H1 (cell line): Measurements from ENCODE around the gene PPM1D. TPM values are rescaled to one million over a fixed set of nuclear protein-coding genes. Genes with fewer than 3 reads are reported as not detected.

Experiments used
- CTCF ChIA-PET: fragments of 300-600 bp; sonication (Branson Sonifier 250); formaldehyde crosslinking; loops from one replicate; lab custom pipeline; 2021; ENCODE audit not compliant: partially characterized antibody; lab: Charles Lee
- POLR2A ChIA-PET: fragments of 300-600 bp; sonication (Branson Sonifier 250); formaldehyde crosslinking; loops from one replicate; lab custom pipeline; 2021; ENCODE audit warnings: inconsistent platforms; ENCODE audit not compliant: partially characterized antibody; lab: Charles Lee
- DNase-seq, 2 experiments: peaks; one replicate each; pipeline versions ENCODE4 v3.0.0 to v3.0.0-alpha.2; 2010 to 2022; ENCODE audit warnings: low spot score in 2 of 2, low read depth in 1 of 2, mixed read lengths in 1 of 2
- FAIRE-seq: peaks from 2 replicates; lab custom pipeline; 2011; peaks lifted over from hg19 to GRCh38; lab: Jason Lieb, UNC
- H2AFZ ChIP-seq: 2 replicates; pipeline ENCODE4 v1.8.1; 2012; ENCODE audit warnings: low read length, inconsistent platforms
- H2AK5ac ChIP-seq: 2 replicates; pipeline ENCODE4 v1.6.1; 2013; ENCODE audit warnings: low read depth, low read length
- H2BK120ac ChIP-seq: replicated peaks from 2 replicates; pipeline ENCODE3; 2013; ENCODE audit warnings: low read depth, low read length, inconsistent platforms
- H2BK12ac ChIP-seq: 2 replicates; pipeline ENCODE4 v1.6.1; 2013; ENCODE audit warnings: low read depth, low read length
- H2BK15ac ChIP-seq: 2 replicates; pipeline ENCODE4 v1.6.1; 2013; ENCODE audit warnings: low read length
- H2BK20ac ChIP-seq: 2 replicates; pipeline ENCODE4 v1.6.1; 2013; ENCODE audit warnings: low read length
- H2BK5ac ChIP-seq: 2 replicates; pipeline ENCODE4 v1.6.1; 2013; ENCODE audit warnings: low read depth, low read length
- H3K14ac ChIP-seq: 2 replicates; pipeline ENCODE4 v1.6.1; 2013; ENCODE audit warnings: inconsistent platforms; ENCODE audit not compliant: insufficient read length
- H3K18ac ChIP-seq: 2 replicates; pipeline ENCODE4 v1.6.1; 2013; ENCODE audit warnings: low read length; ENCODE audit errors: extremely low read depth
- H3K23ac ChIP-seq: 2 replicates; pipeline ENCODE4 v1.6.1; 2013; ENCODE audit warnings: inconsistent platforms; ENCODE audit not compliant: insufficient read length
- H3K23me2 ChIP-seq: 2 replicates; pipeline ENCODE4 v1.6.1; 2013; ENCODE audit warnings: low read depth, low read length
- H3K27ac ChIP-seq: 2 replicates; pipeline ENCODE4 v1.6.1; 2011; ENCODE audit warnings: low read depth, low read length, inconsistent platforms
- H3K27me3 ChIP-seq, 4 experiments: replicated peaks in 1 of 4; 1 replicate in 1 of 4; 2 replicates in 3 of 4; pipeline versions ENCODE4 v1.6.1 to v1.8.1; 2011 to 2013; ENCODE audit warnings: low read length in 3 of 4, mild to moderate bottlenecking in 3 of 4, inconsistent platforms in 2 of 4, mixed read lengths in 2 of 4, moderate library complexity in 1 of 4; ENCODE audit not compliant: control insufficient read depth in 3 of 4, insufficient read depth in 3 of 4; ENCODE audit errors: extremely low read depth in 1 of 4
- H3K36me3 ChIP-seq, 4 experiments: 2 replicates each; pipeline versions ENCODE4 v1.6.1 to v1.8.1; 2011 to 2013; ENCODE audit warnings: mild to moderate bottlenecking in 4 of 4, low read length in 3 of 4, moderate library complexity in 2 of 4, control low read depth in 1 of 4, inconsistent platforms in 1 of 4; ENCODE audit not compliant: insufficient read depth in 4 of 4, control insufficient read depth in 2 of 4
- H3K4ac ChIP-seq: replicated peaks from 2 replicates; pipeline ENCODE3; 2013; ENCODE audit warnings: low read length, low read depth, mixed read lengths, inconsistent platforms; ENCODE audit not compliant: insufficient read length
- H3K4me1 ChIP-seq, 4 experiments: replicated peaks in 1 of 4; 1 replicate in 1 of 4; 2 replicates in 3 of 4; pipeline versions ENCODE4 v1.6.1 to v1.8.1; 2011 to 2013; ENCODE audit warnings: low read length in 3 of 4, inconsistent platforms in 2 of 4, mixed read lengths in 1 of 4; ENCODE audit not compliant: insufficient read depth in 4 of 4, control insufficient read depth in 3 of 4
- H3K4me2 ChIP-seq, 2 experiments: 2 replicates each; pipeline versions ENCODE4 v1.6.1 to v1.8.1; 2011 to 2013; ENCODE audit warnings: low read depth in 2 of 2, low read length in 2 of 2, control low read depth in 1 of 2, inconsistent platforms in 1 of 2, mild to moderate bottlenecking in 1 of 2; ENCODE audit not compliant: insufficient read depth in 1 of 2
- H3K4me3 ChIP-seq, 4 experiments: fragments of 200-600, 300-600 bp in 1 of 4; sonication (generic), shearing (Covaris generic), sonication (Bioruptor Twin) in 1 of 4; 2 replicates each; pipeline versions ENCODE4 v1.5.1 to v1.8.1; 2011 to 2016; ENCODE audit warnings: low read length in 4 of 4, low read depth in 3 of 4, control low read depth in 2 of 4, inconsistent platforms in 2 of 4, mild to moderate bottlenecking in 2 of 4, mixed read lengths in 1 of 4, moderate library complexity in 1 of 4; ENCODE audit not compliant: insufficient read depth in 2 of 4; ENCODE audit errors: extremely low read depth in 1 of 4
- H3K56ac ChIP-seq: replicated peaks from 2 replicates; pipeline ENCODE3; 2013; ENCODE audit warnings: low read depth, mild to moderate bottlenecking, mixed read lengths, low read length, inconsistent platforms; ENCODE audit not compliant: insufficient read length
- H3K79me1 ChIP-seq: 2 replicates; pipeline ENCODE4 v1.6.1; 2013; ENCODE audit warnings: low read depth, low read length, control low read depth
- H3K79me2 ChIP-seq, 2 experiments: 2 replicates each; pipeline versions ENCODE4 v1.6.1 to v1.8.1; 2012 to 2013; ENCODE audit warnings: low read length in 2 of 2, mild to moderate bottlenecking in 2 of 2, inconsistent platforms in 1 of 2; ENCODE audit not compliant: insufficient read depth in 2 of 2, control insufficient read depth in 1 of 2
- H3K9ac ChIP-seq, 4 experiments: replicated peaks in 1 of 4; 1 replicate in 1 of 4; 2 replicates in 3 of 4; pipeline versions ENCODE4 v1.6.1 to v1.8.1; 2011 to 2013; ENCODE audit warnings: low read depth in 3 of 4, low read length in 3 of 4, control low read depth in 2 of 4, mild to moderate bottlenecking in 2 of 4, moderate library complexity in 2 of 4, inconsistent platforms in 1 of 4; ENCODE audit errors: extremely low read depth in 1 of 4
- H3K9me3 ChIP-seq, 2 experiments: 2 replicates each; pipeline versions ENCODE4 v1.6.1 to v1.8.1; 2012 to 2013; ENCODE audit warnings: mild to moderate bottlenecking in 2 of 2, moderate library complexity in 2 of 2, control low read depth in 1 of 2, inconsistent platforms in 1 of 2, low read depth in 1 of 2, low read length in 1 of 2, mixed read lengths in 1 of 2; ENCODE audit not compliant: insufficient read depth in 2 of 2
- H4K20me1 ChIP-seq, 2 experiments: replicated peaks in 1 of 2; 2 replicates each; pipeline versions ENCODE3 to v1.8.1; 2011 to 2013; ENCODE audit warnings: inconsistent platforms in 2 of 2, low read length in 2 of 2, mild to moderate bottlenecking in 1 of 2; ENCODE audit not compliant: insufficient read depth in 2 of 2, control insufficient read depth in 1 of 2
- H4K5ac ChIP-seq: 2 replicates; pipeline ENCODE4 v1.6.1; 2013; ENCODE audit warnings: low read length, low read depth, mixed read lengths, inconsistent platforms; ENCODE audit not compliant: insufficient read length
- H4K8ac ChIP-seq: 2 replicates; pipeline ENCODE4 v1.8.0; 2013; ENCODE audit warnings: mild to moderate bottlenecking, moderate library complexity, low read length, inconsistent platforms; ENCODE audit not compliant: insufficient read depth; ENCODE audit errors: extremely low read depth
- H4K91ac ChIP-seq: replicated peaks from 2 replicates; pipeline ENCODE3; 2013; ENCODE audit warnings: low read length, mixed read lengths, inconsistent platforms; ENCODE audit not compliant: insufficient read length
- BCL11A ChIP-seq, 2 experiments: IDR thresholded peaks; one replicate each; pipeline ENCODE4 v1.6.1; 2011; ENCODE audit warnings: low read depth in 2 of 2, low read length in 2 of 2, mild to moderate bottlenecking in 2 of 2
- CBX8 ChIP-seq: fragments of 300-800, 300-1000 bp; sonication (generic); IDR thresholded peaks from 2 replicates; pipeline ENCODE4 v1.7.1; 2016; ENCODE audit warnings: low read depth, low read length, borderline replicate concordance
- CEBPB ChIP-seq: IDR thresholded peaks from 2 replicates; pipeline ENCODE4 v1.6.1; 2012; ENCODE audit warnings: low read depth, low read length
- CTBP2 ChIP-seq: IDR thresholded peaks from 2 replicates; pipeline ENCODE4 v1.7.0; 2011; ENCODE audit warnings: borderline replicate concordance, mild to moderate bottlenecking, moderate library complexity, mixed read lengths, low read length; ENCODE audit not compliant: insufficient read depth, insufficient read length
- EGR1 ChIP-seq: IDR thresholded peaks from 2 replicates; pipeline ENCODE4 v1.6.1; 2011; ENCODE audit warnings: low read depth, low read length, borderline replicate concordance
- MAX ChIP-seq: IDR thresholded peaks from 2 replicates; pipeline ENCODE4 v1.6.1; 2012; ENCODE audit warnings: inconsistent platforms
- RFX5 ChIP-seq: IDR thresholded peaks from 2 replicates; pipeline ENCODE4 v1.6.1; 2011; ENCODE audit warnings: low read depth, low read length, improper control_type of control experiment, borderline replicate concordance
- RNF2 ChIP-seq: fragments of 200-900, 300-1000 bp; sonication (generic); IDR thresholded peaks from 2 replicates; pipeline ENCODE4 v1.7.1; 2016; ENCODE audit warnings: borderline replicate concordance, low read depth, mild to moderate bottlenecking, antibody characterized with exemption, low read length; ENCODE audit not compliant: poor library complexity, severe bottlenecking; ENCODE audit errors: missing control alignments
- SAP30 ChIP-seq: fragments of 300-600 bp; sonication (generic); IDR thresholded peaks from 2 replicates; pipeline ENCODE4 v1.7.1; 2012; ENCODE audit warnings: low read length, moderate library complexity, mild to moderate bottlenecking, inconsistent platforms; ENCODE audit not compliant: insufficient read depth, insufficient replicate concordance
- SIN3A ChIP-seq, 2 experiments: IDR thresholded peaks in 1 of 2; conservative IDR thresholded peaks in 1 of 2; 2 replicates each; pipeline ENCODE4 v1.6.1; 2011 to 2012; ENCODE audit warnings: low read length in 2 of 2, improper control_type of control experiment in 1 of 2, low read depth in 1 of 2, mild to moderate bottlenecking in 1 of 2
- SP4 ChIP-seq: IDR thresholded peaks from 2 replicates; pipeline ENCODE4 v1.6.1; 2012; ENCODE audit warnings: low read length, inconsistent platforms
- TEAD4 ChIP-seq: IDR thresholded peaks from 2 replicates; pipeline ENCODE4 v1.6.1; 2012; ENCODE audit warnings: low read depth, low read length, inconsistent platforms, mixed read lengths
- USF2 ChIP-seq: IDR thresholded peaks from 2 replicates; pipeline ENCODE4 v1.6.1; 2011; ENCODE audit warnings: low read length, improper control_type of control experiment
- WGBS, 2 experiments: shearing (Covaris generic) in 1 of 2; methylation state at CpG; one replicate each; pipeline versions ENCODE4 v1.1.6 to v1.1.7; 2013 to 2015; ENCODE audit warnings: low lambda C conversion rate in 2 of 2, mixed read lengths in 2 of 2, inconsistent platforms in 1 of 2, low coverage in 1 of 2, missing lambda C conversion rate in 1 of 2; ENCODE audit not compliant: insufficient replicate concordance in 2 of 2, insufficient coverage in 1 of 2, insufficient read length in 1 of 2; ENCODE audit errors: extremely low coverage in 1 of 2, missing lambda C conversion rate in 1 of 2; 5-methylcytosine and 5-hydroxymethylcytosine counted together
- polyA plus RNA-seq, 7 experiments: library from polyadenylated mRNA; depleted of rRNA in 3 of 7; stranded (reverse) in 5 of 7; unstranded in 2 of 7; fragments of >200 nt in 5 of 7; fragments of 200-250 nt in 2 of 7; gene quantifications; 1 replicate in 5 of 7; 2 replicates in 1 of 7; 4 replicates in 1 of 7; pipeline versions ENCODE4 v1.2.1 to v1.2.3, GENCODE V29; 2011 to 2013; ENCODE audit warnings: missing spikeins in 2 of 7, mixed read lengths in 2 of 7
- total RNA-seq: library from RNA; stranded (reverse); fragmentation: NEBNext Ultra II Directional; extraction: Animal tissue kit (Norgen Biotek cat#: 25700); gene quantifications from 2 replicates; pipeline ENCODE4 v1.2.1, GENCODE V29; 2021

Gene PPM1D
- total and polyA plus RNA-seq, 2 of the 8 experiments (the other 6 are each of a cell fraction or from before 2014, with no cell fraction given) = 5.0 to 16.7 TPM

GRCh38 chr17:60685437-60685836, 85.4 kb downstream of the PPM1D start:
- Histone ChIP-seq H4K8ac (no peak overlapping the region), H3K79me2 (no peaks in the 10 kb centered on the region), H2AFZ (no peak overlapping the region), H4K91ac (no peak overlapping the region), H3K18ac (no peak overlapping the region), H2BK12ac (no peak overlapping the region), H3K4ac (no peak overlapping the region), H4K20me1 (peaks cover 0 to 1% of the 10 kb centered on the region in 2 experiments), H3K14ac (no peak overlapping the region), H3K4me3 (no peak overlapping the region), H4K5ac (no peak overlapping the region), H3K27me3 (no peaks in the 10 kb centered on the region), H2BK5ac (no peak overlapping the region), H3K36me3 (no peaks in the 10 kb centered on the region), H3K23ac (no peak overlapping the region), H3K4me2 (no peak overlapping the region), H3K9me3 (no peaks in the 10 kb centered on the region), H3K9ac (no peak overlapping the region), H3K4me1 (no peaks in the 10 kb centered on the region), H3K56ac (no peak overlapping the region), H3K23me2 (no peaks in the 10 kb centered on the region), H2BK20ac (no peak overlapping the region), H3K79me1 (no peaks in the 10 kb centered on the region), H2AK5ac (no peak overlapping the region), H2BK120ac (no peak overlapping the region), H3K27ac (no peak overlapping the region), H2BK15ac (no peak overlapping the region)
- CTCF ChIA-PET = no interaction called here
- POLR2A ChIA-PET = no interaction called here
- DNase-seq (no peak), FAIRE-seq (no peak)
- 91% methylated on average over 6 of the region's 7 CpGs; no CpG with 5 or more reads in 1 of the 2 experiments for WGBS, 2 experiments
- no peak for TF ChIP-seq SIN3A (conservative IDR thresholded peaks at IDR 0.05 in 1 of 2, IDR thresholded peaks at IDR 0.05 in 1 of 2; ENCODE audit: low read depth in 1 of 2, low read length in 2 of 2)
- TF ChIP-seq RNF2 = no peak
- TF ChIP-seq CEBPB = no peak
- TF ChIP-seq RFX5 = no peak
- TF ChIP-seq EGR1 = no peak
- TF ChIP-seq MAX = no peak
- no peak for TF ChIP-seq CTBP2
- TF ChIP-seq SAP30 = no peak
- TF ChIP-seq BCL11A (IDR thresholded peaks at IDR 0.05; ENCODE audit: low read depth in 2 of 2, low read length in 2 of 2) = no peak
- TF ChIP-seq TEAD4 = no peak
- no peak for TF ChIP-seq USF2
- TF ChIP-seq CBX8 = no peak
- no peak for TF ChIP-seq SP4
